ENCODE measurements around the gene L3MBTL3. TPM values are rescaled to one million over a fixed set of nuclear protein-coding genes. Genes with fewer than 3 reads are reported as not detected.

Gene L3MBTL3
- total and polyA plus RNA-seq, 9 donors, result 6.5 to 17.9 (median 13.5) TPM

DNA sequence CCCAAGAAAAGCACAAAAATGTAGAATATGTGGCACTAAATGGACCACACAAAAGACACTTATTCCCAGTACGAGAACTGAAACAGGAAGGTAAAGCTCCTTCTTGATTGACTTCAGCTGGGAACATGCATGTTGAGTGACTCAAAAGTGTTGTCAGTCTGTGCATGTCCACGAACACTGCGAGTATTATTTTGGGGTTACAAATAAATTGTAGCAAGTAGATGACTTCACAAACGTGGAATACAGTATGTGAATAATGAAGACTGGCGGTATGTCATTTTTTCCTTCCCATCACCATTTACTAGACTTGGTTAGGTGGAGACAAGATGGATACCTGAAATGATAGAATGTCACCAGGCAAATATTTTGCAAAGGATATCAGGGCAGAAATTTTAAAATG is 45.4 kb downstream of the L3MBTL3 start:
- DNase-seq, result no peak
- WGBS, 3 donors, result 92 to 95% (median 93%) methylated on average over 5 of the region's 5 CpGs
- intact Hi-C loops (cut with DNase I), result no loop called here
- Histone ChIP-seq H3K27ac (no peak overlapping the region), H3K4me3 (no peak overlapping the region), H3K27me3 (no peaks in the 10 kb centered on the region), H3K9me3 (no peaks in the 10 kb centered on the region), H3K36me3 (no peaks in the 10 kb centered on the region), H3K4me1 (ENCODE audit: insufficient read depth) (no peaks in the 10 kb centered on the region)
- TF ChIP-seq EP300 (IDR thresholded peaks at IDR 0.05), result no peak
- TF ChIP-seq, protein P1, sequence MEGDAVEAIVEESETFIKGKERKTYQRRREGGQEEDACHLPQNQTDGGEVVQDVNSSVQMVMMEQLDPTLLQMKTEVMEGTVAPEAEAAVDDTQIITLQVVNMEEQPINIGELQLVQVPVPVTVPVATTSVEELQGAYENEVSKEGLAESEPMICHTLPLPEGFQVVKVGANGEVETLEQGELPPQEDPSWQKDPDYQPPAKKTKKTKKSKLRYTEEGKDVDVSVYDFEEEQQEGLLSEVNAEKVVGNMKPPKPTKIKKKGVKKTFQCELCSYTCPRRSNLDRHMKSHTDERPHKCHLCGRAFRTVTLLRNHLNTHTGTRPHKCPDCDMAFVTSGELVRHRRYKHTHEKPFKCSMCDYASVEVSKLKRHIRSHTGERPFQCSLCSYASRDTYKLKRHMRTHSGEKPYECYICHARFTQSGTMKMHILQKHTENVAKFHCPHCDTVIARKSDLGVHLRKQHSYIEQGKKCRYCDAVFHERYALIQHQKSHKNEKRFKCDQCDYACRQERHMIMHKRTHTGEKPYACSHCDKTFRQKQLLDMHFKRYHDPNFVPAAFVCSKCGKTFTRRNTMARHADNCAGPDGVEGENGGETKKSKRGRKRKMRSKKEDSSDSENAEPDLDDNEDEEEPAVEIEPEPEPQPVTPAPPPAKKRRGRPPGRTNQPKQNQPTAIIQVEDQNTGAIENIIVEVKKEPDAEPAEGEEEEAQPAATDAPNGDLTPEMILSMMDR (IDR thresholded peaks at IDR 0.05), result no peak
- no peak for TF ChIP-seq POLR2A (IDR thresholded peaks at IDR 0.05)

DNA sequence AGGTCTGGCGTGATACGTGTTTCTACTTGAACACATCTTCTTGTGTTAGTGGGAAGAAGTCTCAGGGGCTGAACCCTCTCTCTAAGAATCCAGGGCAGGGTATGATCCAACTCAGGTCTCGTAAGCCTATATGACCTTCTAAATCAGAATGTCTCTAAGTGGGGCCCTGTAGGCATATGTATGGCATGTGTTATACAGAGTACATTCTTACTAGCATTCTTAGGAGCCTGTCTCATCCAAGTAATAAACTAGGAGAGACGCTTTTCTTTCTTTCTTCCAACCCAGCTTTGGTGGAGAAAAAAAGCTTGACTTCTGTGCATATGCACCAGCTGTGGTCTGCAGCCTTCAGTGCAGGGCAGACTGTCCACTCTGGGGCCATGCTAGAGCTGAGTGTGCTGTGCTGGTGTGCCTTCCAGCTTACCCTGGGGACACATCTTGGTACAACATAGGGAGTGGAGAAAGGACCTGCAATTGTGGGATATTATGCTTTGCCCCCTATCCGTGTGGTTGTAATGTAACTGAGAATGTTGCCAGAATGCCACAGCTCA is 47.3 kb downstream of the L3MBTL3 start:
- intact Hi-C loops (cut with DNase I), result no loop called here
- Histone ChIP-seq H3K27me3 (no peaks in the 10 kb centered on the region), H3K27ac (no peak overlapping the region), H3K4me1 (ENCODE audit: insufficient read depth) (no peaks in the 10 kb centered on the region), H3K36me3 (no peaks in the 10 kb centered on the region), H3K4me3 (no peak overlapping the region), H3K9me3 (no peaks in the 10 kb centered on the region)
- DNase-seq, result no peak
- TF ChIP-seq, protein P1 (IDR thresholded peaks at IDR 0.05), result no peak
- TF ChIP-seq POLR2A (IDR thresholded peaks at IDR 0.05) (no peak), EP300 (IDR thresholded peaks at IDR 0.05) (no peak)
- WGBS, 3 donors, result 92 to 96% (median 96%) methylated on average over 5 of the region's 5 CpGs

DNA sequence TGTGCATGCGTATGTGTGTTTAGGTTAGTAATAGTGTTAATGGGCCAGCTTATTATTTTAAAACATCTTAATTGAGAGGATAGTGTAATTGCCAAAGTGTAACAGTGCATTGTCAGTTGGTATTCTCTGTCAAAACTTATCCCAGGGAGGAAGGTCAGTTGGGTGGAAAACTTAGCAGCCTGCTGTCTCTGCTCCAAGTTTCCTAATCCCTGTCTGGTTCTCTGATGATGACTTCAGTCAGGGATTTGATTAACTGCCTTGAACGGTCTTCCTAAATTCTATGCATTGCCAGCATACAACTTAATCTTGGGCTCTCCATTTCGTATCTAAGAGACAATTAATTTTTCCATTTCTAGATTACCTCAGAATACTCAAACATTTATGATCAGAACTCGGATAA is 51.1 kb downstream of the L3MBTL3 start:
- WGBS, 3 donors, result 70 to 77% (median 77%) methylated on average over 4 of the region's 4 CpGs
- Histone ChIP-seq H3K4me3 (no peak overlapping the region), H3K9me3 (no peaks in the 10 kb centered on the region), H3K36me3 (no peaks in the 10 kb centered on the region), H3K4me1 (ENCODE audit: insufficient read depth) (no peaks in the 10 kb centered on the region), H3K27ac (no peak overlapping the region), H3K27me3 (no peaks in the 10 kb centered on the region)
- no peak for TF ChIP-seq POLR2A (IDR thresholded peaks at IDR 0.05)
- DNase-seq, result no peak
- intact Hi-C loops (cut with DNase I), result no loop called here

DNA sequence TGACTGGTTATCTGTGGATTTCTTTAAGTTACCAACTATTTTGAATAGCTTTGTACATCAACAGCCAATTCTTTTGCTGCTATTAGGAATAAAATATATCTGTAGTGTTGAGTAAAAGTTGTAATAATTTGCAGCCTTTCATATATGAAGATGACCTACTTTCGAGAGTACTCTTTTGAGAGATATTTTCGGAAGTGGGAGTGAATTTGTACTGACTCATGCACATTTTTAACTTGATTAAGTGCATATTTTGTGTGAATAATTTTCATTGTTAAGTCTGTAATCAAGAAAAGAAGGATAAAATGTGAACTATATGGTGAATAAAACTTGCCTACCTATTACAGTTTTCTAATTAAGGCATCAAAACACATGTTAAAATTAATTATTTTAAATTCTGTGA is 51.9 kb downstream of the L3MBTL3 start:
- Histone ChIP-seq H3K9me3 (no peaks in the 10 kb centered on the region), H3K27ac (no peak overlapping the region), H3K36me3 (no peaks in the 10 kb centered on the region), H3K4me3 (no peak overlapping the region), H3K4me1 (ENCODE audit: insufficient read depth) (no peaks in the 10 kb centered on the region), H3K27me3 (no peaks in the 10 kb centered on the region)
- DNase-seq, result no peak
- intact Hi-C loops (cut with DNase I), result no loop called here
- TF ChIP-seq, protein P1 (IDR thresholded peaks at IDR 0.05), result no peak
- TF ChIP-seq POLR2A (IDR thresholded peaks at IDR 0.05), result no peak
- WGBS, 3 donors, result 12 to 22% (median 21%) methylated on average over 2 of the region's 2 CpGs

DNA sequence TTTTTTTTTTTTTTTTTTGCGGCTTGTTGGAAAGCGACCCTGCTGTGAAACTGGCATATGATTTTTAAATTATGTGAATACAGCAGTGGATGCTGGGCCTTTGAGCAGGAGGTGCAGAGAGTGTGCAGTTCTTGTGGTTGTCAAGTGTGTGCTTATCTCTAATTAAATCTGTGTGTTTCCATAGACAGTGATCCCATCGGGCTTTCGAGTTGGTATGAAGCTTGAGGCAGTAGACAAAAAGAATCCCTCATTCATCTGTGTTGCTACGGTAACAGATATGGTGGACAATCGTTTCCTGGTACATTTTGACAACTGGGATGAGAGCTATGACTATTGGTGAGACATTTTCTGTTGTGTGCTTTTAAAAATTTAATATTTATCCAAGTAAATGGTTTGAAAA is 52.4 kb downstream of the L3MBTL3 start:
- intact Hi-C loops (cut with DNase I), result no loop called here
- Histone ChIP-seq H3K36me3 (no peaks in the 10 kb centered on the region), H3K4me3 (no peak overlapping the region), H3K9me3 (no peaks in the 10 kb centered on the region), H3K27me3 (no peaks in the 10 kb centered on the region), H3K4me1 (ENCODE audit: insufficient read depth) (no peaks in the 10 kb centered on the region), H3K27ac (no peak overlapping the region)
- TF ChIP-seq EP300 (IDR thresholded peaks at IDR 0.05) (no peak), POLR2A (IDR thresholded peaks at IDR 0.05) (no peak)
- TF ChIP-seq, protein P1 (IDR thresholded peaks at IDR 0.05), result no peak
- no peak for DNase-seq
- WGBS, 3 donors, result 77 to 84% (median 83%) methylated on average over 6 of the region's 6 CpGs
